NCI-H2227 treated with DMSO at 0.1 percent for 48 hours (cell line): ENCODE measurements around the gene SCRN3.
"Not testable (repeated sequence)": the region's sequence is repeated elsewhere in the genome, so short reads cannot be mapped to it uniquely, and the experiment has no call there.

Source experiments
- DNase-seq: peaks from one replicate; lab custom pipeline; 2025; lab: John Stamatoyannopoulos, UW

Gene SCRN3

GRCh38 chr2:174403628-174404027 is 8.1 kb downstream of the SCRN3 start:
- DNase-seq = no peak

GRCh38 chr2:174410039-174410438 is 14.5 kb downstream of the SCRN3 start:
- DNase-seq = not testable (repeated sequence)

- DNase-seq = no peak
Measured at GRCh38 chr2:174412256-174412655, 16.7 kb downstream of the SCRN3 start.

GRCh38 chr2:174428214-174428613 is 32.7 kb downstream of the SCRN3 start:
- DNase-seq = no peak

GRCh38 chr2:174430066-174430465 is 34.5 kb downstream of the SCRN3 start:
- no peak for DNase-seq

- DNase-seq = no peak
Measured at GRCh38 chr2:174431902-174432301, 36.4 kb downstream of the SCRN3 start.

- DNase-seq = no peak
Measured at GRCh38 chr2:174436351-174436750, 40.8 kb downstream of the SCRN3 start.

GRCh38 chr2:174438146-174438886 is 42.8 kb downstream of the SCRN3 start:
- no peak for DNase-seq

- DNase-seq = no peak
Measured at GRCh38 chr2:174439323-174439722, 43.8 kb downstream of the SCRN3 start.

- DNase-seq = no peak
Measured at GRCh38 chr2:174439950-174440349, 44.4 kb downstream of the SCRN3 start.

- no peak for DNase-seq
Measured at GRCh38 chr2:174442546-174443510, 47.3 kb downstream of the SCRN3 start.

- DNase-seq = no peak
Measured at GRCh38 chr2:174444761-174445160, 49.2 kb downstream of the SCRN3 start.

GRCh38 chr2:174445248-174445647 is 49.7 kb downstream of the SCRN3 start:
- no peak for DNase-seq

GRCh38 chr2:174446531-174446930 is 51.0 kb downstream of the SCRN3 start:
- DNase-seq = no peak

- peak; percentile 61 for DNase-seq
Measured at GRCh38 chr2:174449033-174449432, 53.5 kb downstream of the SCRN3 start.

- no peak for DNase-seq
Measured at GRCh38 chr2:174450021-174450816, 54.7 kb downstream of the SCRN3 start.

GRCh38 chr2:174454566-174454965 is 59.0 kb downstream of the SCRN3 start:
- DNase-seq = no peak

- no peak for DNase-seq
Measured at GRCh38 chr2:174461221-174461620, 65.7 kb downstream of the SCRN3 start.

GRCh38 chr2:174465327-174465726 is 69.8 kb downstream of the SCRN3 start:
- DNase-seq = no peak

GRCh38 chr2:174473796-174474195 is 78.3 kb downstream of the SCRN3 start:
- no peak for DNase-seq

- DNase-seq = no peak
Measured at GRCh38 chr2:174477759-174478158, 82.2 kb downstream of the SCRN3 start.
